HG02678 (cell line): ENCODE results near the gene ADARB2.

Source experiments
- ATAC-seq: cut with Tn5 transposase; IDR thresholded peaks from one replicate; pipeline ENCODE4 v1.9.1; 2021; ENCODE audit warnings: mild to moderate bottlenecking, moderate library complexity; ENCODE audit not compliant: unreplicated experiment

ADARB2 gene

GRCh38 chr10:1687190-1687589, 50.1 kb downstream of the ADARB2 start:
- no peak for ATAC-seq

- no peak for ATAC-seq
These were observed 50.9 kb downstream of the ADARB2 start for GRCh38 chr10:1686491-1686749.

GRCh38 chr10:1685699-1686490, 51.4 kb downstream of the ADARB2 start:
- ATAC-seq, result no peak

GRCh38 chr10:1684991-1685390, 52.3 kb downstream of the ADARB2 start:
- ATAC-seq, result no peak

- no peak for ATAC-seq
These were observed 53.7 kb downstream of the ADARB2 start for GRCh38 chr10:1683649-1684048.

GRCh38 chr10:1679821-1680650, 57.3 kb downstream of the ADARB2 start:
- no peak for ATAC-seq

- ATAC-seq, result no peak
These were observed 59.2 kb downstream of the ADARB2 start for GRCh38 chr10:1678084-1678483.

GRCh38 chr10:1677307-1677939, 59.9 kb downstream of the ADARB2 start:
- ATAC-seq, result no peak

- ATAC-seq, result peak; percentile 78
These were observed 62.8 kb downstream of the ADARB2 start for GRCh38 chr10:1674501-1674900.

- ATAC-seq, result peak; percentile 9
These were observed 63.6 kb downstream of the ADARB2 start for GRCh38 chr10:1673568-1674345.

GRCh38 chr10:1672001-1672781, 65.1 kb downstream of the ADARB2 start:
- ATAC-seq, result no peak

- ATAC-seq, result no peak
These were observed 65.8 kb downstream of the ADARB2 start for GRCh38 chr10:1671366-1672000.

- no peak for ATAC-seq
These were observed 66.6 kb downstream of the ADARB2 start for GRCh38 chr10:1670541-1671365.

- no peak for ATAC-seq
These were observed 67.9 kb downstream of the ADARB2 start for GRCh38 chr10:1669433-1669832.

GRCh38 chr10:1668399-1668798, 68.9 kb downstream of the ADARB2 start:
- no peak for ATAC-seq

GRCh38 chr10:1667392-1667791, 69.9 kb downstream of the ADARB2 start:
- ATAC-seq, result no peak

GRCh38 chr10:1666147-1666546, 71.2 kb downstream of the ADARB2 start:
- no peak for ATAC-seq

- no peak for ATAC-seq
These were observed 71.6 kb downstream of the ADARB2 start for GRCh38 chr10:1665681-1666080.
